AG09319 (cell line): ENCODE measurements around the gene MPG.
A peak's percentile ranks its signal among the peaks of the same experiment; 100 is the strongest.

Experiments
- DNase-seq: peaks from one replicate; pipeline ENCODE4 v3.0.0-alpha.2; 2010; ENCODE audit warnings: low read depth; ENCODE audit errors: extremely low read depth
- CTCF ChIP-seq: IDR thresholded peaks from 2 replicates; pipeline ENCODE4 v1.5.1; 2011; ENCODE audit warnings: low read depth, mild to moderate bottlenecking, inconsistent platforms, low read length, moderate library complexity

The MPG gene

GRCh38 chr16:114327-114726 is 36.3 kb downstream of the MPG start:
- no peak for DNase-seq
- TF ChIP-seq CTCF: no peak

GRCh38 chr16:116015-116414 is 38.0 kb downstream of the MPG start:
- DNase-seq: no peak
- no peak for TF ChIP-seq CTCF

- no peak for DNase-seq
- TF ChIP-seq CTCF: peak; percentile 64
Measured at GRCh38 chr16:117379-118365, 39.6 kb downstream of the MPG start.

- no peak for DNase-seq
- no peak for TF ChIP-seq CTCF
Measured at GRCh38 chr16:118857-119256, 40.8 kb downstream of the MPG start.

- no peak for DNase-seq
- TF ChIP-seq CTCF: no peak
Measured at GRCh38 chr16:119295-119694, 41.3 kb downstream of the MPG start.

- TF ChIP-seq CTCF: no peak
- DNase-seq: no peak
Measured at GRCh38 chr16:119835-120491, 41.9 kb downstream of the MPG start.

GRCh38 chr16:120756-121155 is 42.7 kb downstream of the MPG start:
- TF ChIP-seq CTCF: no peak
- DNase-seq: no peak
